IPS-15b (cell line): ENCODE measurements around the gene FRMD7.
"Not testable (repeated sequence)": the region's sequence is repeated elsewhere in the genome, so short reads cannot be mapped to it uniquely, and the experiment has no call there.

ENCODE experiments used
- H3K27me3 ChIP-seq: one replicate; pipeline ENCODE4 v1.6.1; 2013; ENCODE audit warnings: low read length; ENCODE audit not compliant: control insufficient read depth, insufficient read depth
- H3K36me3 ChIP-seq: one replicate; pipeline ENCODE4 v1.6.1; 2013; ENCODE audit warnings: low read length; ENCODE audit not compliant: control insufficient read depth, insufficient read depth
- H3K4me1 ChIP-seq: one replicate; pipeline ENCODE4 v1.6.1; 2013; ENCODE audit warnings: mild to moderate bottlenecking, low read length; ENCODE audit not compliant: control insufficient read depth, insufficient read depth
- H3K4me3 ChIP-seq: one replicate; pipeline ENCODE4 v1.5.1; 2013; ENCODE audit warnings: low read depth, low read length
- H3K9ac ChIP-seq: one replicate; pipeline ENCODE4 v1.6.1; 2013; ENCODE audit warnings: low read depth, mild to moderate bottlenecking, low read length
- H3K9me3 ChIP-seq: one replicate; pipeline ENCODE4 v1.6.1; 2013; ENCODE audit warnings: mild to moderate bottlenecking, low read length; ENCODE audit not compliant: control insufficient read depth, insufficient read depth

Gene FRMD7

GRCh38 chrX:132120913-132121312, 6.9 kb downstream of the FRMD7 start:
- H3K9ac ChIP-seq: no peak overlapping the region
- no peaks in the 10 kb centered on the region for H3K9me3 ChIP-seq
- no peak overlapping the region for H3K4me3 ChIP-seq
- peaks cover 8% of the 10 kb centered on the region for H3K4me1 ChIP-seq
- no peaks in the 10 kb centered on the region for H3K36me3 ChIP-seq
- H3K27me3 ChIP-seq: no peaks in the 10 kb centered on the region

GRCh38 chrX:132119821-132120515, 7.9 kb downstream of the FRMD7 start:
- no peaks in the 10 kb centered on the region for H3K27me3 ChIP-seq
- peaks cover 8% of the 10 kb centered on the region for H3K4me1 ChIP-seq
- H3K4me3 ChIP-seq: no peak overlapping the region
- no peaks in the 10 kb centered on the region for H3K36me3 ChIP-seq
- H3K9me3 ChIP-seq: no peaks in the 10 kb centered on the region
- H3K9ac ChIP-seq: no peak overlapping the region

- no peak overlapping the region for H3K4me3 ChIP-seq
- no peaks in the 10 kb centered on the region for H3K27me3 ChIP-seq
- no peaks in the 10 kb centered on the region for H3K36me3 ChIP-seq
- H3K9me3 ChIP-seq: no peaks in the 10 kb centered on the region
- H3K9ac ChIP-seq: no peak overlapping the region
- H3K4me1 ChIP-seq: peaks cover 8% of the 10 kb centered on the region
Measured at GRCh38 chrX:132119283-132119682, 8.5 kb downstream of the FRMD7 start.

- Histone ChIP-seq H3K36me3 (no peaks in the 10 kb centered on the region), H3K9ac (no peak overlapping the region), H3K27me3 (no peaks in the 10 kb centered on the region), H3K4me1 (peaks cover 8% of the 10 kb centered on the region), H3K9me3 (no peaks in the 10 kb centered on the region), H3K4me3 (no peak overlapping the region)
Measured at GRCh38 chrX:132118358-132118757, 9.5 kb downstream of the FRMD7 start.

- no peak overlapping the region for H3K4me3 ChIP-seq
- H3K36me3 ChIP-seq: no peaks in the 10 kb centered on the region
- no peaks in the 10 kb centered on the region for H3K9me3 ChIP-seq
- peaks cover 8% of the 10 kb centered on the region for H3K4me1 ChIP-seq
- no peak overlapping the region for H3K9ac ChIP-seq
- H3K27me3 ChIP-seq: no peaks in the 10 kb centered on the region
Measured at GRCh38 chrX:132115792-132116191, 12.0 kb downstream of the FRMD7 start.

GRCh38 chrX:132114607-132115006, 13.2 kb downstream of the FRMD7 start:
- H3K27me3 ChIP-seq: no peaks in the 10 kb centered on the region
- H3K36me3 ChIP-seq: no peaks in the 10 kb centered on the region
- H3K4me3 ChIP-seq: no peak overlapping the region
- H3K9ac ChIP-seq: no peak overlapping the region
- H3K4me1 ChIP-seq: peaks cover 4% of the 10 kb centered on the region
- no peaks in the 10 kb centered on the region for H3K9me3 ChIP-seq

GRCh38 chrX:132107291-132107690, 20.5 kb downstream of the FRMD7 start:
- Histone ChIP-seq H3K9ac (no peak overlapping the region), H3K36me3 (no peaks in the 10 kb centered on the region), H3K4me3 (no peak overlapping the region), H3K9me3 (no peaks in the 10 kb centered on the region), H3K27me3 (no peaks in the 10 kb centered on the region), H3K4me1 (no peaks in the 10 kb centered on the region)

GRCh38 chrX:132101799-132102198, 26.0 kb downstream of the FRMD7 start:
- H3K4me1 ChIP-seq: peaks cover 3% of the 10 kb centered on the region
- no peaks in the 10 kb centered on the region for H3K27me3 ChIP-seq
- no peak overlapping the region for H3K4me3 ChIP-seq
- no peaks in the 10 kb centered on the region for H3K9me3 ChIP-seq
- H3K36me3 ChIP-seq: no peaks in the 10 kb centered on the region
- H3K9ac ChIP-seq: no peak overlapping the region

- Histone ChIP-seq H3K4me1 (peaks cover 3% of the 10 kb centered on the region), H3K9ac (no peak overlapping the region), H3K36me3 (no peaks in the 10 kb centered on the region), H3K27me3 (no peaks in the 10 kb centered on the region), H3K4me3 (no peak overlapping the region), H3K9me3 (no peaks in the 10 kb centered on the region)
Measured at GRCh38 chrX:132101206-132101605, 26.6 kb downstream of the FRMD7 start.

GRCh38 chrX:132098704-132099103, 29.1 kb downstream of the FRMD7 start:
- H3K36me3 ChIP-seq, H3K9me3 ChIP-seq, H3K27me3 ChIP-seq, H3K4me1 ChIP-seq, H3K9ac ChIP-seq, H3K4me3 ChIP-seq: not testable (repeated sequence)

- Histone ChIP-seq H3K4me3 (no peak overlapping the region), H3K27me3 (peaks cover 3% of the 10 kb centered on the region), H3K36me3 (no peaks in the 10 kb centered on the region), H3K9me3 (no peaks in the 10 kb centered on the region), H3K4me1 (peaks cover 2% of the 10 kb centered on the region), H3K9ac (no peak overlapping the region)
Measured at GRCh38 chrX:132094164-132094563, 33.7 kb downstream of the FRMD7 start.

GRCh38 chrX:132093239-132093860, 34.5 kb downstream of the FRMD7 start:
- Histone ChIP-seq H3K9me3 (no peaks in the 10 kb centered on the region), H3K27me3 (peaks cover 3% of the 10 kb centered on the region), H3K9ac (no peak overlapping the region), H3K4me3 (no peak overlapping the region), H3K36me3 (no peaks in the 10 kb centered on the region), H3K4me1 (peaks cover 2% of the 10 kb centered on the region)
